Measurements from ENCODE around the gene CHCHD4. TPM values are rescaled to one million over a fixed set of nuclear protein-coding genes. Genes with fewer than 3 reads are reported as not detected.

The CHCHD4 gene
- total RNA-seq, 1 experiment from 2014 or later: 27.5 TPM

GRCh38 chr3:14137004-14137403 lies 12.3 kb upstream of the CHCHD4 start (continued):
- TF ChIP-seq GABPB1 (CRISPR knock-in tag; IDR thresholded peaks at IDR 0.05): no peak
- TF ChIP-seq CDX4 (CRISPR knock-in tag; IDR thresholded peaks at IDR 0.05; ENCODE audit: borderline replicate concordance): no peak
- TF ChIP-seq USF1 (CRISPR knock-in tag; IDR thresholded peaks at IDR 0.05): no peak
- TF ChIP-seq ZNF219 (CRISPR knock-in tag; IDR thresholded peaks at IDR 0.05; ENCODE audit: borderline replicate concordance): no peak
- TF ChIP-seq TEAD1 (CRISPR knock-in tag; IDR thresholded peaks at IDR 0.05): no peak
- no peak for TF ChIP-seq ZBTB21 (CRISPR knock-in tag; IDR thresholded peaks at IDR 0.05; ENCODE audit: borderline replicate concordance)
- no peak for TF ChIP-seq RORB (CRISPR knock-in tag; IDR thresholded peaks at IDR 0.05)
- no peak for TF ChIP-seq GRHL2 (CRISPR knock-in tag; IDR thresholded peaks at IDR 0.05; ENCODE audit: insufficient replicate concordance, severe bottlenecking)
- TF ChIP-seq ATF6 (CRISPR knock-in tag; IDR thresholded peaks at IDR 0.05): no peak
- no peak for TF ChIP-seq TP53 (CRISPR knock-in tag; IDR thresholded peaks at IDR 0.05)
- no peak for TF ChIP-seq ZNF317 (CRISPR knock-in tag; IDR thresholded peaks at IDR 0.05; ENCODE audit: borderline replicate concordance, low read depth)
- no peak for TF ChIP-seq OVOL2 (CRISPR knock-in tag; IDR thresholded peaks at IDR 0.05; ENCODE audit: borderline replicate concordance)

GRCh38 chr3:14135581-14135980 lies 10.9 kb upstream of the CHCHD4 start:
- H3K36me3 Mint-ChIP-seq: peaks cover 37% of the 10 kb centered on the region
- CTCF ChIA-PET: no interaction called here
- no peaks in the 10 kb centered on the region for H3K27me3 Mint-ChIP-seq (ENCODE audit: low read depth)
- H3K4me3 Mint-ChIP-seq: no peak overlapping the region
- no peaks in the 10 kb centered on the region for H3K9me3 Mint-ChIP-seq
- POLR2A ChIA-PET: no interaction called here
- H3K4me1 Mint-ChIP-seq: no peaks in the 10 kb centered on the region
- ATAC-seq (no peak), DNase-seq (ENCODE audit: low spot score) (no peak)
- H3K27ac Mint-ChIP-seq: no peak overlapping the region; the same call in 1 of the 2 replicates
- TF ChIP-seq ETV6 (CRISPR knock-in tag; IDR thresholded peaks at IDR 0.05) (no peak), TEAD1 (CRISPR knock-in tag; IDR thresholded peaks at IDR 0.05) (no peak), PREB (CRISPR knock-in tag; IDR thresholded peaks at IDR 0.05; ENCODE audit: borderline replicate concordance) (no peak), HMGXB4 (CRISPR knock-in tag; IDR thresholded peaks at IDR 0.05) (no peak), NR2C2 (CRISPR knock-in tag; IDR thresholded peaks at IDR 0.05) (no peak), NR1H2 (CRISPR knock-in tag; IDR thresholded peaks at IDR 0.05) (no peak), SMAD3 (CRISPR knock-in tag; IDR thresholded peaks at IDR 0.05; ENCODE audit: borderline replicate concordance) (no peak), ZNF512 (CRISPR knock-in tag; IDR thresholded peaks at IDR 0.05; ENCODE audit: borderline replicate concordance) (no peak), CREB1 (CRISPR knock-in tag; IDR thresholded peaks at IDR 0.05) (no peak), MAX (CRISPR knock-in tag; IDR thresholded peaks at IDR 0.05) (no peak), ZNF138 (CRISPR knock-in tag; conservative IDR thresholded peaks at IDR 0.05) (no peak), AR (CRISPR knock-in tag; IDR thresholded peaks at IDR 0.05) (no peak), MLX (CRISPR knock-in tag; IDR thresholded peaks at IDR 0.05) (no peak)
